Measurements from ENCODE around the gene KIDINS220.

The KIDINS220 gene

GRCh38 chr2:8685697-8686358 lies 151.6 kb downstream of the KIDINS220 start:
- DNase-seq, result no peak

- DNase-seq, result no peak
Observed at GRCh38 chr2:8684878-8685696, 152.3 kb downstream of the KIDINS220 start.

- no peak for DNase-seq
Observed at GRCh38 chr2:8684540-8684877, 152.9 kb downstream of the KIDINS220 start.

GRCh38 chr2:8682719-8683667 lies 154.4 kb downstream of the KIDINS220 start:
- peak; percentile 24 for DNase-seq

- peak; percentile 96 for DNase-seq
Observed at GRCh38 chr2:8681786-8682692, 155.4 kb downstream of the KIDINS220 start, which contains the start of gene ID2. Gene ID2 (plus strand): TSS chr2:8682056. CDS start chr2:8682166, 110 bp downstream.

GRCh38 chr2:8680822-8681760 lies 156.3 kb downstream of the KIDINS220 start:
- peak; percentile 73 for DNase-seq

GRCh38 chr2:8679827-8680731 lies 157.3 kb downstream of the KIDINS220 start:
- DNase-seq, result no peak

GRCh38 chr2:8679567-8679826 lies 157.9 kb downstream of the KIDINS220 start:
- DNase-seq, result no peak
